SK-N-SH treated with all-trans-retinoic acid at 6 μM for 48 hours (cell line): ENCODE measurements around the gene KHNYN.
"Not testable (repeated sequence)": the region's sequence is repeated elsewhere in the genome, so short reads cannot be mapped to it uniquely, and the experiment has no call there.

ENCODE experiments used
- ARNTL ChIP-seq: fragments of 450-650 bp; formaldehyde crosslinking; IDR thresholded peaks from 2 replicates; pipeline ENCODE4 v1.5.0; 2020; ENCODE audit warnings: low read depth, mild to moderate bottlenecking, moderate library complexity, borderline replicate concordance
- GLIS3 ChIP-seq: fragments of 250-450 bp; sonication (Bioruptor Pico); IDR thresholded peaks from 2 replicates; pipeline ENCODE4 v1.5.0; 2020; ENCODE audit warnings: mild to moderate bottlenecking, moderate library complexity
- RARB ChIP-seq: fragments of 250-450 bp; sonication (Bioruptor Pico); IDR thresholded peaks from 2 replicates; pipeline ENCODE4 v1.8.0; 2021; ENCODE audit warnings: mild to moderate bottlenecking, moderate library complexity
- ZFP30 ChIP-seq: fragments of 450-650 bp; formaldehyde crosslinking; IDR thresholded peaks from 2 replicates; pipeline ENCODE4 v1.5.0; 2022; ENCODE audit warnings: mild to moderate bottlenecking, moderate library complexity
- ZNF565 ChIP-seq: fragments of 450-650 bp; formaldehyde crosslinking; conservative IDR thresholded peaks from 2 replicates; pipeline ENCODE4 v1.5.0; 2020; ENCODE audit warnings: low read depth, mild to moderate bottlenecking, moderate library complexity
- TF ChIP-seq, protein P1 (sequence below): fragments of 250-450 bp; sonication (Bioruptor Pico); IDR thresholded peaks from 2 replicates; pipeline ENCODE4 v1.8.0; 2020; ENCODE audit warnings: mild to moderate bottlenecking, moderate library complexity, borderline replicate concordance
- TF ChIP-seq, protein P2 (sequence below): fragments of 250-450 bp; sonication (Bioruptor Pico); IDR thresholded peaks from 2 replicates; pipeline ENCODE4 v1.5.1; 2020; ENCODE audit warnings: low read depth, mild to moderate bottlenecking, moderate library complexity

DNA sequence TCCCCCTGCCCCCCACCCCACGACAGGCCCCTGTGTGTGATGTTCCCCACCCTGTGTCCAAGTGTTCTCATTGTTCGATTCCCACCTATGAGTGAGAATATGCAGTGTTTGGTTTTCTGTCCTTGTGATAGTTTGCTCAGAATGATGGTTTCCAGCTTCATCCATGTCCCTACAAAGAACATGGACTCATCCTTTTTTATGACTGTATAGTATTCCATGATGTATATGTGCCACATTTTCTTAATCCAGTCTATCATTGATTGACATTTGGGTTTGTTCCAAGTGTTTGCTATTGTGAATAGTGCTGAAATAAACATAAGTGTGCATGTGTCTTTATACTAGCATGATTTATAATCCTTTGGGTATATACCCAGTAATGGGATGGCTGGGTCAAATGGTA lies 40.7 kb downstream of the KHNYN start:
- TF ChIP-seq, protein P1, sequence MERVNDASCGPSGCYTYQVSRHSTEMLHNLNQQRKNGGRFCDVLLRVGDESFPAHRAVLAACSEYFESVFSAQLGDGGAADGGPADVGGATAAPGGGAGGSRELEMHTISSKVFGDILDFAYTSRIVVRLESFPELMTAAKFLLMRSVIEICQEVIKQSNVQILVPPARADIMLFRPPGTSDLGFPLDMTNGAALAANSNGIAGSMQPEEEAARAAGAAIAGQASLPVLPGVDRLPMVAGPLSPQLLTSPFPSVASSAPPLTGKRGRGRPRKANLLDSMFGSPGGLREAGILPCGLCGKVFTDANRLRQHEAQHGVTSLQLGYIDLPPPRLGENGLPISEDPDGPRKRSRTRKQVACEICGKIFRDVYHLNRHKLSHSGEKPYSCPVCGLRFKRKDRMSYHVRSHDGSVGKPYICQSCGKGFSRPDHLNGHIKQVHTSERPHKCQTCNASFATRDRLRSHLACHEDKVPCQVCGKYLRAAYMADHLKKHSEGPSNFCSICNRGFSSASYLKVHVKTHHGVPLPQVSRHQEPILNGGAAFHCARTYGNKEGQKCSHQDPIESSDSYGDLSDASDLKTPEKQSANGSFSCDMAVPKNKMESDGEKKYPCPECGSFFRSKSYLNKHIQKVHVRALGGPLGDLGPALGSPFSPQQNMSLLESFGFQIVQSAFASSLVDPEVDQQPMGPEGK (CRISPR knock-in tag): not testable (repeated sequence)
- TF ChIP-seq ARNTL; ZFP30 (CRISPR knock-in tag); ZNF565; GLIS3; RARB: not testable (repeated sequence)
- TF ChIP-seq, protein P2, sequence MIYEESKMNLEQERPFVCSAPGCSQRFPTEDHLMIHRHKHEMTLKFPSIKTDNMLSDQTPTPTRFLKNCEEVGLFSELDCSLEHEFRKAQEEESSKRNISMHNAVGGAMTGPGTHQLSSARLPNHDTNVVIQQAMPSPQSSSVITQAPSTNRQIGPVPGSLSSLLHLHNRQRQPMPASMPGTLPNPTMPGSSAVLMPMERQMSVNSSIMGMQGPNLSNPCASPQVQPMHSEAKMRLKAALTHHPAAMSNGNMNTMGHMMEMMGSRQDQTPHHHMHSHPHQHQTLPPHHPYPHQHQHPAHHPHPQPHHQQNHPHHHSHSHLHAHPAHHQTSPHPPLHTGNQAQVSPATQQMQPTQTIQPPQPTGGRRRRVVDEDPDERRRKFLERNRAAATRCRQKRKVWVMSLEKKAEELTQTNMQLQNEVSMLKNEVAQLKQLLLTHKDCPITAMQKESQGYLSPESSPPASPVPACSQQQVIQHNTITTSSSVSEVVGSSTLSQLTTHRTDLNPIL: not testable (repeated sequence)
